NCI-H1930 (cell line): ENCODE results near the gene STX16.

Source experiments
- DNase-seq, 2 experiments: peaks; one replicate each; lab custom pipeline; 2025; lab: John Stamatoyannopoulos, UW

Gene STX16

DNA sequence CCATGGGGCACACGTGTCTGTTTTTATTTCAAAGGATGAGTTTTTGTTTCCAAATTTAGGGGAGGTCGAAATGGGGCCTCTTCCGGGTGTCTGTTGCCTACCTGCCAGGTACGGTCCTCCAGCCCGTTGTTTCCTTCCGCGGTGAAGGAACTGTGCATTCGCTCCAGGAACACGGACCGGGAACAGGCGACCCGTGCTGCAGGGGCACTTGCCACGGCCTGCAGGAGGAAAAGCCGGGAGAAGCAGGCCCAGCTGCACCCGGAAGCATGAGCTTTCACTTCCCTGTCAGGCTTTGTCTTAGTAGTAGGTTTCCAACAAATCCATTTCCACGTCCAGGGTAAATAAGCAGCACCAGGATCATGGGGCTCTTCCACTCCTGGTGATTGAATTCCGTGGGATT lies 24.6 kb downstream of the STX16 start:
- DNase-seq: no peak

DNA sequence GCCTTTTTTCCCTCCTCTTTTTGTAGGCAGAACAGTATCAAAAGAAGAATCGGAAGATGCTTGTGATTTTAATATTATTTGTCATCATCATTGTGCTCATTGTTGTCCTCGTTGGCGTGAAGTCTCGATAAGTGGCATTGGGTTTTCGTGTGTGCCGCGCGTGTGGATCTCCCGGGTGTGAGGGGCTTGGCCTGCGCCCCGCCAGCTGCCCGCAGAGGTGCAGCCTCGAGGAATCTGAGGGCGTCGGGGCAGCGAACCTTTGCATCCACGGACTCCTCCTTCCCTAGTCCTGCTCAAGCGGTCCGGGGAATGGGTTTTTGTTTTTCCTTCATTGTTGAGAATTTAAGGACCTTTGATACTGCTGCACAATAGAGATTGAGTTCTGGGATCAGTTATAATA lies 25.1 kb downstream of the STX16 start:
- DNase-seq: no peak

DNA sequence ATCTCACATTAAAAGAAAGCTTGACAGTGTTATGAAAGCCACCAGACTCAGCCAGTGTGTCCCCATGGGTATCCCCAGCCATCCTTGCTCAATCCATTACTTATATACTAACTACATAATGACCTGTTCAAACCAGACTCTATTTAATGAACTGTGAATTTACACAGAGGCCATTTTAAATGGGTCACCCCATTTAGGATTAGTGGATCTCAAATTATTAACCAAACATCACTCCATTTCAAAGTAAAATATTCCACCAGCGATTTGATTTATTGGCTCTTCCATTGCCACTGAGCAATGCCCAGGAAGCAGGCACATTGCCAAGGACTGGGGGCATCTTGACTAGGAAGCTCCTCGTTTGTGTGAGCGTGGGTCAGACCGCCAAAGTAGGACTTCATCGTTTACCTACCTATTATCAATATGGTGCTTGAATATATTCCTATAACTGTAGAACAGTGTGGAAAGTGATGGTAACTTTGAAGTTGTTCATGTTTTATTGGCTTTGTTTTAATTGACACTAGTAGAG lies 26.1 kb downstream of the STX16 start:
- DNase-seq: peak in 1 of 2 experiments; percentile 26

DNA sequence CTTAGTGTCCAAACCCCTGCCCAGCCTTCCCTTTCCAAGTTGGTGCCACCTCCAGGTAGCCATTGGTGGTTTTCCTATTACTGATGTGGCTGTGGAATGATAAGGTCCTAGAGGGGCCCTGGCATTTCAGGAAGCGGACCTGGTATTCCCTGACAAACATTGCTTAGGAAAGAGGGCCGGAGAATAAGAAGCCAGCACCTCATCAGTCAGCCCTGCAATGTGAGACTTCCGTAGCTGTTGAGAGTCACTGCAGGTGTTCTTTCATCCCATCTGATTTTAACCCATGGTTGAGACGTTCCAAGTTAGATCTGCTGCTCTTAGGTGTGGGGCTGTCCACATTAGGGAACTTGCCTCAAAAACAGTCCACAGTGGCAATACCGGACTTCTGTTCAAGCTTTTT lies 26.7 kb downstream of the STX16 start:
- no peak for DNase-seq

DNA sequence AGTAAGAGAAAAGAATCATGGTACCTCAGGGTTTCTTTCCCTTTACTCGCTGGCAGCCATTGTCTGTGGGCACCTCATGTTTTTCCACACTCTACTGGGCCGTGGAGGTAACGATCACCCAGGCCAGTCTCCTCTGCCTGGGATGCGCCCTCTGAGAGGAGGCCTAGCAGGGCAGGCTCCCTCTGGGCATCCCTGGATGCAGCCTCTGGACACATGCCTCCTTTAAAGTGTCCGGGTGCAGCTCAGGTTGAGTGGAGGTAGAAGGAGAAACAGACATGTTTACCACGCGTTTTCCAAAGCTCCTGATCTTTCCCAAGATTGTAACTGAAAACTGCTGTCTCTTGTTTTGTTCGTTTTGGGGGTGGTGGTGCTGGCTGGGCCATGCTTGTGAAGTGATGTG lies 27.7 kb downstream of the STX16 start:
- DNase-seq: no peak

DNA sequence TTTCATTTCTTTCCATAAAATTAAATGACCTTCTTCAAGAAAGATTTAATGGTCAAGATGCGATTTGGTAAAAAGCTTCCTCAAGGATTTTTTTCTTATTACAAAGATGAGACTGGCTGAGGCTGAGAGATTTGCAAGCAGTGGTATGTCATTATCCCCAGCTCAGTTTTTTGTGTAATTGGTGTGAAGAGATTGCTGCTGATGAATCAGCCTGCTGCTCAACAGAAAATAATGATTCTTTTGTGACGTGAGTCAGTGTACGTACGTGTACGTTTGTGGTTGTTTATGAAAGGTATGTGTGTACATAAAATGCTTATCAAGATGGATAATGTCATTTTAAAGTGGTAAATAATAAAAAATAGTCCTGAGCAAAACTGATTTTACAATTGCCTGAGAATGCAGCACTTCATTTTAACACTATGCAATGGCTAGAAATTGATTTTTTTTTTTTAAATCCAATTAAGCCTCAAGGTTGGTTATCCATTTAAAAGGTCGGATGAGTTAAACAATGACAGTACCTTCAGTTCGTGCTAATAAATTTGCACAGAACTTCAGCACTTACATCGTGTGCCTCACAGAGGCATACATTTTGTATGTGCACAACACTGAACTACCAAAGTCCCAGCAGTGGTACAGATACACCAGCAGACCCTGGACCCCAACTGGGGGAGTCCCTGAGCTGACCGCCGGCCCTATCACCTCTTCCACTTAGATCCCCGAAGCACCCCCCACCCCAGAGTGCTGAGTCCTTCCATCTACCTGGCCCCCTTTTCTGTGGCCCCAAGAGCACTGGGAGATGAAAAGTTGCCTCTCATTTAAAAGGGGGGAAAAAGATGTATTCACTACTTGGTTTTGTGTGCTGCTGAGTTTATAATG lies 31.8 kb downstream of the STX16 start:
- no peak for DNase-seq

DNA sequence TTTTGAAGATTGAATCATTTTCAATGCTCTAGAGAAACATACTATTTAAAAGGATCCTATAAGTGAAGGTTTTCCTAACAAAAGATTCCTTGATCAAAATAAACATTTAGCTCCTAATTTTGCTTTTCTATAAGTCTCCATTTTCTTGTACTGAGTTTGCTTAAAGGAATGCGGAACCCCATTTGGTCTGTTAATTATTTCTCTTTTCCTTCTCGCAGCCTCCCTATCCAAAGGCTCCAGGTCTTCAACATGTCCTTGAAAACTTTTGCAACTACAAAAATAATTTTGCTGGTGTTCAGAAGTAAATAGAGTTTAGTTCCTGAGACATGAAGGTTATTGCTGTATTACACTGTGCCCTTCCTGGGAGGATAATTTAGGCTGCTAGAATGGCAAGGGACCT lies 33.2 kb downstream of the STX16 start:
- DNase-seq: no peak

DNA sequence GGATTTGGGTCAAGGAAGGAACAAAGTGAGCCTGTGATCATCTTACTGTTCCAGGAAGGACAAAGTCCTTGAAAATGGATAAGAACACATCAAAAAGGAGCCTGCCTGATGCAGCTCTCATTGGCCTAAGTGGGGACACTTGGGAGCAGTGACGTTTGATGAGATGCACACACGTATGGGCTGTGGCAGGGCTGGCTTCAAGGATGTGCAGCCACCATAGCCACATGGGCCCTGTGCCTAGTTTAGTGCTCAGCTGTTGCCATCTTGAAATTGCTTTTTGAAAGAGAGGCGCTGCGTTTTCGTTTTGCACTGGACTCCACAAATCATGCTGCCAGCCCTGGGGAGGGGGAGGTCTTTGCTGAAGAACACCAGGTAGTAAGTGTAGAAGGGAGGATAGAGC lies 34.9 kb downstream of the STX16 start:
- no peak for DNase-seq

DNA sequence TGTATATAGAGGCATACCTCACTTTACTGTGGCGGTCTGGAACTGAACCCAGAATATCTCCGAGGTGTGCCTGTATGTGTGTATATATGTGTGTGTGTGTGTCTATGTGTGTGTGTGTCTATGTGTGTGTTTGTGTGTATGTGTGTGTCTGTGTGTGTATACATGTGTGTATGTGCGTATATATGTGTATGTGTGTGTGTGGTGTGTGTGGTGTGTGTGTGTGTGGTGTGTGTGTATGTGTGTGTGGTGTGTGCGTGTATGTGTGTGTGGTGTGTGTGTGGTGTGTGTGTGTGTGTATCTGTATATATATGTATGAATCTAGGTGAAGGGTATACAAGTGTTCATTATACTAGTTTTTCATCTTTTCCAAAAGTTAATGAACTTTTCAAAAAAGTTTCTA lies 37.3 kb downstream of the STX16 start:
- DNase-seq: no peak

DNA sequence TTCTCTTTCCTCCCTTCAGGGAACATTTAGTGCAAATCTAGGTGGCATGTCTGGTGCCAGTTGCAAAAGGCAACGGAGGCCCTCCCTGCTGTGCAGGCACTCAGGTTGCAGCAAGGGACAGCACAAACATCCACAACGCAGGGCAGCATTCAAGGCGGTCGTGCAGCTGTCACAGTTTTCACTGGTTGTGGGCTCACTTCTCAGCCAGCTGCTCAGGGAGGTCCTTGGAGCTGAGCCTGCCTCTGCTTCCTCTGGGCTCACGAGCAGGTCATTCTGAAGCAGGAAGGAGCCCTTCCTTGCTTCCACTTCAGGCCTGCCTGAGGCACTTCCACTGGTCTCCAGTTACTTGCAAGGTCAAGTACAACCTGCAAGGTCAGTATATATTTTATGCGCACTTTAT lies 37.8 kb downstream of the STX16 start:
- no peak for DNase-seq

DNA sequence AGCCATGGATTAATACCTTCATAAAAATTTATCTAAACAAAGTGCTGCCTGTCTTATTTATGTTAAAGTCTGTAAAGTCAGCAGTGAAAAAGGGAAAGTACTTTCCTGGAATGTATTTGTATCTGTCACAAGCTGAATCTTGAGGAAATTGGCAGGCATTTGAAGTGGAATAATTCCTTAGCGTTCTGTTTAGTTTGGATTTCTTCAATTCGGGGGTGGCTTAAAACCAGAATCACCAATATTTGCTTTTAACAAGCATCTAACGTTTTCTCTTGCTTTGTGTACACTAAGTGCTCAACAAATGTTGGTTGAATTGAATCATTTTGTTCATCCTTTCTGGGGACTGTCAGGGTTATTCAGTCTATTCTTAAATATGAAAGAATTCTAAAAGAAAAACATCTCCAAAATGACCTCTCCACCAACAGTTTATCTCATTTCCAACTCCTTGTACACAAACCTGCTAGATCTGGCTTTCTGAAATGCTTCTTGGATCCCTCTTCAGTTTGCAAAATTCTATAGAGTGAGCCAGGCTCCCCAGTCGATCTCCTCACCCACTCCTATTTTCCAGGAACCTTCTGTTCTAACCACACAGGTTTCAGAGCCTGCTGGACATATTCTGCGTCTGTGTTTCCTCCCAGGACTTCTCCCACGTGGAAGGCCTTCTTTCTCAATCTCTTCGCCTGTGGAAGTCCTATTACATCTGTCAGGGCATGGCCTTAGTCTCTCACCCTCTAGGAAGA lies 39.5 kb downstream of the STX16 start:
- DNase-seq: no peak

DNA sequence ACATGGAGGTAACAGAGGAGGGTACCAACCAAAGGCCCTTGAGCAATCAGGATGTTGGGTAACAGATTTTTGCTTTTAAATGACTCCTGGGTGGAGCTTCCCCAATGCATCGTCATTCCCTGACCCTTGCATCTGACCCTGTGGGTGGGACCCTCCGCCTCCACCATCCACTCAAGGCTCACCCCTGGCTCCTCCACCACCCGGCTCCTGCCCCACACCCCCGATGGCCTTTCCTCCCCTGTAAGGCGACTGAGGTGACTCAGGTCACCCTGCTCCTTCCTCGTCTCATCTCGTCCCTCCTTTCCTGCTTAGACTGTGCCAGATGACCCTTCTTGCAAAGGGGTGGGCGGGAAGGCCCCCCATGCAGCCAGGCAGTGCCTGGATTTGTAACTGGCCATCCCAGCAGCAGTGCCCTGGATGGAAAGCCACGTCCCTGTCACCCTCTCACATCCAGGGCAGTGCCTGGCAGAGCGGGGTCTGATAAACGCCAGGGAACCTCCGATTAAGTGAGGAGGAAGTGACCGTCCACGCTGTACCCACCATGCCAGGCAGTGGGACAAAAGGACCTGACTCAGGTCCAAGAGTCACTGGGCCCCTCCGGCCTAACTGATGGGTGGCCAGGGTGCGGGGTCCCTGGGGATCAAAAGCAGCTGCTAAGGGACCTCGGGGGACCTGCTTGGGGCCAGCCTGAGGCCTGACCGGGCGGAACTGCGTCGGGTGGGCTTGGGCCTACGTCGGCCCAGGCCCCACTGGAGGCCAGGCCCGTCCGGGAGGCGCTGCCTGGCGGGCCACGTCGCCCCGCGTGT lies 40.9 kb downstream of the STX16 start:
- DNase-seq: no peak

DNA sequence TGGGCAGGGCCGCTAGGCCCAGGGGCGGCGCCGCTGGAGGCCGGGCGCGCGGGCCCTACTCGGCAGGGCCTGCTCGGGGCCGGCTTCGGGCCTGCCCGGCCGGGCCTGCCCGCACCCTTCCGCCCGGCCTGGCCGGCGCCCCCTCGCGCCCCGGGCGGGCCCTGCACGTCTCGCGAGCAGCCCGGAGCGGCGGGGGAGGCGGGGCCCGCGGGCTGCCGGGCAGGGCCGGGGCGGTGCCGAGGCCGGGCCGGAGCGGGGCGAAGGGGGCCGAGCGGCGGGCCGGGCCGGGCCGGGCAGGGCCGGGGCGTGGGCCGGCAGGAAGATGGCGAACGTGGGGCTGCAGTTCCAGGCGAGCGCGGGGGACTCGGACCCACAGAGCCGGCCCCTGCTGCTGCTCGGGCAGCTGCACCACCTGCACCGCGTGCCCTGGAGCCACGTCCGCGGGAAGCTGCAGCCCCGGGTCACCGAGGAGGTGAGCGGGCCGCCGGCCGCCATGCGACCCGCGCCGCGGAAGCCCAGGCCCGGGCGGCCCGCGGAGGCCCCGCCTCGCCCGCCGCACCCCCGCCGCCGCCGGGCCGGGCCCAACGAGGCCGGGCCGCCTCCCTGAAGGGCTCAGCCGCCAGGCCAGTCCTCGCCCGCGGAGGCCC lies 41.6 kb downstream of the STX16 start, which contains the start of gene NPEPL1:
Gene NPEPL1, plus strand, starts transcription at position 222 of the 647 bp plus-strand sequence. Its CDS starts 101 bp downstream, at position 323.
- DNase-seq: peak; percentile 25 to 73

DNA sequence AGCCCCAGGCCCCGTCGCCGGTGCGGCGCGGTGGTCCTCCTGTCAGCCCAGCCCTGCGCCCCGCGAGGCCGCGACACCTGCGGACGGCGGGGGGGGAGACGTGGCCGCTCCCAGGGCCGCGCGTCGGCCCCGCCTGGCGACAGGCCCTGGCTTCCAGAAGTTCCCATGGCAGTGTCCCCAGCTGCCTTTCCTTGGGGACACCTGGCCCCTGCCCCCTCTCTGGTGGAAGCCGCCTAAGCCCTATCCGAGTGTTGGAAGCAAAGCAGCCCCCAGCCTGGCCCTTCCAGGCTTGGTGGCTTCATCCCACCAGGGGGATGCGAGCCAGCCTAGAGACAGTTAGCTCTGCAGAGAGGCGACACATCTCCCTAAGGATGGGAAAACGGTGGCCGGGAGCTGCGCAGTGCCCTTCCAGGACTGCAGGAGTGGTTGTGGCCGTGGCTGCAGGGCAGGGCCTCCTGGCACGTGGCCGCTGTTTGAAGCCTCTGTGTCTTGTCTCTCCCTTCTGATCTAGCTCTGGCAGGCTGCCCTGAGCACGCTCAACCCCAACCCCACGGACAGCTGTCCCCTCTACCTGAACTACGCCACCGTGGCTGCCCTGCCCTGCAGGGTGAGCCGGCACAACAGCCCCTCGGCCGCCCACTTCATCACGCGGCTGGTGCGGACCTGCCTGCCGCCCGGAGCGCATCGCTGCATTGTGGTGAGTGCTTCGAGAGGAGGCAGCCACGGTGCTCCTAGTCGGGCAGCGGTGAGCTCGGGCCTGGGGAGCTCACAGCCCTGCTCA lies 42.3 kb downstream of the STX16 start:
- peak in 1 of 2 experiments; percentile 22 for DNase-seq

DNA sequence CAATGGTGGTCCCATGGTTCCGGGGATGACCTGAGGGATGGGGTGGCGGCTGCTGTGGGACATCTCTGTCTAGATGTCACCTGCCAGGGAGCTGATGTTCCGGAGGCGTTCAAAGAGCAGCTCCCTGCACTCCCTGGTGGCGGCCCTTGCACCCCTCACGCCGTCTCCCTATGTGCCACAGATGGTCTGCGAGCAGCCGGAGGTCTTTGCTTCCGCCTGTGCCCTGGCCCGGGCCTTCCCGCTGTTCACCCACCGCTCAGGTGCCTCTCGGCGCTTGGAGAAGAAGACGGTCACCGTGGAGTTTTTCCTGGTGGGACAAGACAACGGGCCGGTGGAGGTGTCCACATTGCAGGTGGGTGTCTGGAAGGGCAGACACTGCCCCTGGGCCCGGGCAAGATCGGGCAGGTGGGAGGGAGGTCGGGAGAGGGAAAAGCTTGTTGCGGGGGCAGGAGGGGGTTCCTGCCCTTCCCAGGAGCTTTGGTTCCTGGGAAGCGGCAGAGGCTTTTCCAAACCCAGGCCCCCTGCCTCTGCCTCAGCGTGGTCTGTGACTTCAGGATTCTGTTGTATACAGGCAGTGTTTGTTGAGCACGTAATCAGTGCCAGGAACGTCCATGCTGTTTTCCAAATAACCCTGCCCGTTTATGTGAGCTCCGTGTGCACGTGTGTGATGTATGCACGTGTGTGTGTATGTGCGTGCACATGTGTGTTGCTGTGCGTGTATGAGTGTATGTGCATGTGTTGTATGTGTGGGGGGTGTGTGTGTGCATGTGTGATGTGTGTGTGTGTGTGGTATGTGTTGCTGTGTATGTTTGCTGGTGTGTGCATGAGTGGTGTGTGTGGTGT lies 43.4 kb downstream of the STX16 start:
- no peak for DNase-seq

DNA sequence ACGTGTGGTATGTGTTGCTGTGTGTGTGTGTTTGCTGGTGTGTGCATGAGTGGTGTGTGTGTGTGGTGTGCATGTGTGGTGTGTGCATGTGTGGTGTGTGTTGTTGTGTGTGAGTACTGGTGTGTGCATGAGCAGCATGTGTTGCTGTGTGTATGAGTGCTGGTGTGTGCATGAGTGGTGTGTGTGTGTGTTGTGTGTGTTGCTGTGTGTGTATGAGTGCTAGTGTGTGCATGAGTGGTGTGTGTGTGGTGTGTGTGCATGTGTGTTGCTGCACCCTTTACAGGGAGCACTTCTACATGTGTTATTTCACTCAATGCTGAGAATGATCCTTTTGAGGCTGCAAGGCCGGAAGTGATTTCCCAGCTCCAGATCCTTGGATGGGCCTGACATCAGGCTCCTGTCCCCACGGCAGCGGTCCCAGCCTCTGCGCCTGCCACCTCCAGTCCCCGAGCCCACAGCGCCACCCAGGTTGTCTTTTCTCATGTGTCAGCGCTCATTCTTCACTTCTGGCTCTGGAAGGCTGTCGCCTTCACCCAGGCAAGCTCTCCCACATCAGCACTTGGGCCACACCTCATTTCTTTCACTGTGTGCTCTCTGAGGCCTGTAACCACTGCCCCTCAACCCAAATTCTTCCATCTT lies 44.1 kb downstream of the STX16 start:
- no peak for DNase-seq

DNA sequence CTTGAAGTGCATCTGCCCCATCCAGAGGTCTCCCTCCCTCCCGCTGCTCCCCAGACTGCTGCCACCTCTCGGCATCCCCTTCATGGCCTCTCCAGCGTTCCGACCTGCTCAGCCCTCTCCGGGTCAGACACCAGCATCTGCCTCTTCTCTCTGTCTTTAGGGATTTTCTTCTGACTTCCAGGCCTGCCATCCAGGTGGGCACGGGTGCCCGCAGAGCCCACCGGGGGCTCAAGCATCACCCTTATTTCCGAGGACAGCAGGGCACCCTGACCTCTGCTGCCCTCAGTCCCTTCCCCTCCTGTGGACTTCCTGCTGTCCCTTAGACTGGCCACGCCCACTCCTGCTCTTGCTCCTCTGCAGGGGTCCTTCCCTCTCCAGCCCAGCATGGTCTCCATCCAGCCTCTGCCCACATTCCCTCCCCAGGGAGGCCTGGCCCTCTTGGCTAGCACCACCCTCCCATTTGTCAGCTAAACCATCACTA lies 44.9 kb downstream of the STX16 start:
- no peak for DNase-seq

DNA sequence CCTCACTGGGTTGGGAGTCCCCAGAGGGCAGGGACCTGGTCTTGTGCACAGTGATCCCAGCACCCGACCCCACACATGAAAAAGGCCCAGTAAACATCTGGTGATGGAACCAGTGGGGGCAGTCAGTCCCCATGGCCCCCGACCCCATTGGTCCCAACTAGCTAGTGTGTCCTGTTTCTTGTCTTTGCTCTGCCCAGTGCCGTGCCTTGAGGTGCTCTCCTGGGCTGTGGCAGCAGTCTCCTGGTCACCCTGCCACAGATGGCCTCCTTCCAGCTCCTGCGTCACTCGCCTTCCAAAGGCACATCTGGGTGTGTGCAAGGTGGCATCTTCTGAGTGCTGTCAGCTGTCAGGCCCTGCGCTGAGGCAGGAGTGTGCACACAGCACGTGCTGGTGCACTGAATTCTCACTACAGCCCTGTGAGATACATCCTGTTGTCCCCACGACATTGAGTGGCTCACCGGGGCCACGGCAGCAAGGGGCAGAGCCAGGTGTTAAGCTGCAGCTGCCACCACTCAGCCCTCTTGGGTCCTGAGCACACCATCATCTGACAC lies 45.4 kb downstream of the STX16 start:
- DNase-seq: no peak
